GM21381 (cell line): ENCODE data around the gene AMOTL2.

ENCODE experiments used
- ATAC-seq: cut with Tn5 transposase; IDR thresholded peaks from one replicate; pipeline ENCODE4 v1.9.1; 2021; ENCODE audit warnings: mild to moderate bottlenecking, moderate library complexity; ENCODE audit not compliant: unreplicated experiment

AMOTL2 gene

GRCh38 chr3:134336587-134336986 is 37.7 kb downstream of the AMOTL2 start:
- ATAC-seq: no peak

DNA sequence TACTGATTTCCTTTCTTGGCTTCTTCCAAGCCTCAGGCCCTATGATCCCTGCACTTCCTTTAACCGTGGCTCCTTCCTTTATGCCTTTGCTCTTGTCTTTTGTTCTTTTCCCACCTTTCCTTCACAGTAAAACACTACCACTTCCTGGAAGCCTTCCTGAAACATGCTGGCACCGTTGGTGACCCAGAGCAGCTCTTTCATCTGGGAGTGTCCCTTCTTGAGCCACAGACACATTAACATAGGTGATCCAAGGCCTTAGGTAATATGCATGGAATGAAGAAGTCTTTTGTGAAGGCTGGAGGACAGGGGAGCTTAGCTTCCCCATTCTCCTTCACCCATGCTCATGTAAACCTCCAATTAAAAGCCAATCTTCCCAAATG is 39.4 kb downstream of the AMOTL2 start:
- ATAC-seq: no peak

- no peak for ATAC-seq
Observed at GRCh38 chr3:134334231-134334900, 39.9 kb downstream of the AMOTL2 start.

DNA sequence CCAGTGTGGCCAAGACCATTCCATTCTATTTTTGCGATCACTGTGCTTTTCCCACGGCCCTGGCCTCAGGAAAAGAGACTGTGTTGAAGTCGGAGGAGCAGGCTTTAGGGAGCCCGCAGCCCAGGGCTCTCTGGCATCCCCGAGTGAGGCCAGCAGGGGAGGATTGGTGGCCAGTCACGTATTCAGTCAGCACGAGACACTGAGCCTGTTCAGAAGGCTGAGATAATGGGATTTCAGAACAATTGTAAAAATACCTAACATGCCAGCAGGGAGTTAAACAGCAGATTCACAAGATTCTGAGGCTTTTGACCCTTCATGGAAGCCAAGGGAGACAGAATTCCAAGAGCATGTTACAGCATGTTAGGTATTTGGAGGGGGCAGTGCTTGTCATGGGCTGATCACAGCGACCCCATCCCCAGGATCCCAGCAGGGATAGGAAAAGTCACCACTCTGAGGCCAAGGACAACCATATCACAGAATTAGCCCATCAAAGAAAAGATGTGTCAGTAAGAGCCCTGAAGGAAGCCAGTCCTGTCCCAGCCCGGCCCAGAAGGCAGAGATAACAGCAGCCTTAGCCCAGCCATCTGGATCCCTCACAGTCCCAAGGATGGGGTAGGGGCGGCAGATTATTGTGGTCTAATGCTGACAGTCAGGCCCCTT is 40.6 kb downstream of the AMOTL2 start:
- ATAC-seq: no peak

DNA sequence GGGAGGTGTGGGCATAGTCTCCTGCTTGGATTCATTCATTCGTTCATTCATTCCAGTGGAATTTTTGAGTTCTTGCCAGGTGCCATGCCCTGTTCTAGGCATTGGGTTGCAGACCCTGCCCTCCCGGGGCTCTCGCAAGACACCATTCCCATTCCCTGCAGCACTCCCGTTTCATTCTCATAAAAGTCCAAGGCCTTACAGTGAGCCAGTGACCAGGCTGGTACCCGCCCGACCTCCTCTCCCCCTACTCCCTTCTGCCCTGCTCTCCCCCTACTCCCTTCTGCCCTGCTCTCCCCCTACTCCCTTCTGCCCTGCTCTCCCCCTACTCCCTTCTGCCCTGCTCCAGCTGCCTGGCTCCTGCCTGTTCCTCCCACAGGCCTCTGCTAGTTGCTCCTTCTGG is 41.9 kb downstream of the AMOTL2 start:
- ATAC-seq: no peak

DNA sequence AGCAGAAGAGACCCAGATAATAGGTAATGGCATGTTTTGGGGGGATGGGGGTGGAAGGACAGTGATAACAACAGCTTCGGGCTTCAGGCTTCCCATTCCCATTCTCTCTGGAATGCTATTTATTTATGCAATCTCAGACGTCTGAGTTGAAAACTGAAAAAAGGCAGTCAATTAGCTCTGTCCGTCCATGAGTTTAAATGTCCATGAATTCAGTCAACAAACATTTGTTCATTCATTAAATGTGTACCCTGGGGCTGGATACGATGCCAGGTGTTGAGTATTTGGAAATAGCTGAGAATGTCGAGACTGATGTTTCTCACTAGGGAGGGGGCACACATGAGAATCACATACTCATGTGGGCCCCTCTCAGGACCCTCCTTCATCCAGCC is 42.4 kb downstream of the AMOTL2 start:
- ATAC-seq: no peak

DNA sequence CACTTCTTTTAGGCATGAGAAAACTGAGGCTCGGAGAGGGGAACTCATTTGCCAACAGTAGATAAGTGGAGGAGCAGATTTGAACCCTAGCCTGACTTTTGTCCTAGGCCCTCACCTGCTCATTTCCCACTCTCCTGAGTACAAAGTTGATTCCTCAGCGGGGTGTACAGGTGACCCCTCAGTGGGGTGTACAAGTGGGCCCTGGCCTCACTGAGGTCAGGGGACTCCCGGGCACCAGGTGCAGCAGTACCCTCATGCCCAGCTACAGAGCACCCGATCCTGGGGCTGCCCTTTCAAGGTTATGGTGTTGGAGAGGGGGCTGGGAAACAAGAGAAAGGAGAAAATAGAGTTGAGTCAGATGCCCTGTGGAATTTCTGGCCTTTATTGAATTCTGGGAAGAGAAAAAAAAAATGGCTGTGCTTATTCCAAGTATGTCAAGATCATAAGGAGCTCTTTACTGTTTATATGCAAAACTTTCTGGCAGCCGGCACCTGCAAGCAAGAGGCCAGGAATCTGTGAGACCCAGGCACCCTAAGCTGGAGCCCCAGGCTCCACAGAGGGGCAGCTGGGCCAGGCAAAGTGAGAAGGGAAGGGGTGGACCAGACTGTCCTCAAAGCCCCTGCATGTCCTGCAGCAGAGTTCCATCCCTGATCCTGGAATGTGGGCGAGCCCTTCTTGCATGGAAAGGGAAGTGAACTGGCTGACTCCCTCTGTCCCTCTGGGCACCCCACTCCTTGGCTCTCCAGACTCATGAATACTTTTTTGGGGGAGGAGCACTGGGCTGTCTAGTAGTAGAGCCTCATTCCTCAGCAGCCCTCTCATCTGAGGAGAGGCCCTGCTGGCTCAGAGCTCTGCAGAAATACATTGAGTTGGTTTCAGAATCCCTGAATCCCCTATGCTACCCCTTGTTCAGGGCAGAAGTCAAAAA is 43.1 kb downstream of the AMOTL2 start:
- ATAC-seq: no peak

DNA sequence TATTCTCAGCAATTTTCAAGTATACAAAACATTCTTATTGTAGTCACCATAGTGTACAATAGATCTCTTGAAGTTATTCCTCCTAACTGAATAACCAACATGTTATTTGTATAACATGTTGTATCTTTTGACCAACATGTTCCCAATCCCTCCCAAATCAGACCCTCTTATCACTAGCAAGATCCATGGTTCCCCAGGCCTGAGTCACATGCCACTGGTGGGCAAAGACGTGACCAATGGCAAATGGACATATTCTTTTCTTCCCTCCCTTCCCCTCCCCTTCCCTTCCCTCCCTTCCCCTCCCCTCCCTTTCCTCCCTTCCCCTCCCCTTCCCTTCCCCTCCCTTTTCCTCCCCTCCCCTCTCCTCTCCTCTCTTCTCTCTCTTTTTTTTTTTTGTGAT is 45.4 kb downstream of the AMOTL2 start:
- no peak for ATAC-seq

- no peak for ATAC-seq
Observed at GRCh38 chr3:134328147-134328591, 46.1 kb downstream of the AMOTL2 start.

DNA sequence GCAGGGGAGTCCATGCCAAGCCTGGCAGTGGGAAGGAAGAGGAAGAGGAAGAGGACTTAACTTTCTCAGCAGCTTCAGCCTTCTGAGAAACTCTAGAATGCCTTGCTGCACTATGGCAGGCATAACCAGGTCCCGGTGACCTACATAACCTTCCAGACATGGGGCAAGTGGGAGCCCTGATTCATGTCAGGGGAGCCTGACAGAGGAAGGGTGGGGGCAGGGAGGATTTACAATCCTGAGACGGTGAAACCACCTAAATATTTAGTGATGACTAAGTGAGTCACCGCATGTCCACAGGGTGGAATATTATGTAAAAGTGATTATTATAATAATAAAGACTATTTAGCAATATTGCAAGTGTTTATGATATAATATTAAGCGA is 46.7 kb downstream of the AMOTL2 start:
- no peak for ATAC-seq

GRCh38 chr3:134326760-134327593 is 47.3 kb downstream of the AMOTL2 start:
- no peak for ATAC-seq

GRCh38 chr3:134326126-134326525 is 48.1 kb downstream of the AMOTL2 start:
- no peak for ATAC-seq

DNA sequence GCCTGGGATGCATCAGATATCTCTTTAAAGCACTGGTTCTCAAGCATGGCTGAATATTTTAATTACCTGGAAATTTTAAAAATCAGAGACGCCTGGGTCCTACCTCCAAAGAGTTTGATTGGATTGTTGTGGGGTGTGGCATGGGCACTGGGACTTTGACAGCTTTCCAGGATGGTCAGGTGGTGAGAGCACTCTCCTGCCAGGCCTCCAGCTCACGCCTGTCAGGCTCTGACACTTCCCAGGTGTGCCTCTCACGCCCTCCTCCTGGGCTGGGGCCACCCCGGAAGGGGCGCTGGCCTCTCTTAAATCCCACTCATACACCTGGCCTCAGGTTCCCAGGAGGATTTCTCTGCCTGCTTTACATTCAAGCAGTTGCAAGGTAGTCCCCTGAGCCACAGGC is 48.5 kb downstream of the AMOTL2 start:
- ATAC-seq: no peak

GRCh38 chr3:134325061-134325705 is 49.1 kb downstream of the AMOTL2 start:
- ATAC-seq: no peak

- ATAC-seq: no peak
Observed at GRCh38 chr3:134323966-134324962, 50.0 kb downstream of the AMOTL2 start.

DNA sequence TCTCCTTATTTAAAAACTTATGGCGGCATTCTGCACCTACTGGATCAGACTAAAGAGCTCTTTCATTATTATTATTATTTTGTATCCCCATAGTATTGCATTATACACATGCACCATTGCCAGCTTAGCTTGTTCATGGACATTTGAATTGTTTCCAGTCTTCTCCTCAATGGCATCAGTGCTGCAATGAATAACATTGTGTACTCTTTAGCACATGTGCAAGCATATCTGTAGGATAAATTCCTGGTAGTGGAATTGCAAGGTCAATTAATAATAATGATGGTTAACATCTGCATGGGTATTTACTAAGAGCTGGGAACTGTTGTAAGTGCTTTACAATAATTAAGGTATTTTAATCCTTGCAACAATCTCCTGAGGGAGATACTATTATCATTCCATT is 52.0 kb downstream of the AMOTL2 start:
- no peak for ATAC-seq

DNA sequence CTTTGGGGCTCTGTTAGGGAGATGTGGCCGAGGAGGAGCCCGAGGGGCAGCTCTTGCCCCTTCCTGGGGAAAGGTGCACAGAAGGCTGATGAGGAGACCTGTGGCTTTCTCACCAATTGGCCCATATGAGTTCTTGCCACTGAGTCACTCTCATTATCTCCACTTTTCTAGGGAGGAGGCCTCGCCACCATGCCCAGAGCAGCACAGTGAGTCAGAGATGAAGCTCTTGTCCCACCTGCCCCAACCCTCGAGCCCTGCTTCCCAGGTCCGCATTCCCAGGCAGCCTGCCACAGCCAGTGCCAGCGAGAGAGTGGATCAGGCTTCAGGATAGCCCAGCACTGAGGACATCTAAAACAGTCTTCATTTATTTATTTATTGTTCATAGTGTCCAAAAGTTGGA is 53.5 kb downstream of the AMOTL2 start:
- no peak for ATAC-seq

DNA sequence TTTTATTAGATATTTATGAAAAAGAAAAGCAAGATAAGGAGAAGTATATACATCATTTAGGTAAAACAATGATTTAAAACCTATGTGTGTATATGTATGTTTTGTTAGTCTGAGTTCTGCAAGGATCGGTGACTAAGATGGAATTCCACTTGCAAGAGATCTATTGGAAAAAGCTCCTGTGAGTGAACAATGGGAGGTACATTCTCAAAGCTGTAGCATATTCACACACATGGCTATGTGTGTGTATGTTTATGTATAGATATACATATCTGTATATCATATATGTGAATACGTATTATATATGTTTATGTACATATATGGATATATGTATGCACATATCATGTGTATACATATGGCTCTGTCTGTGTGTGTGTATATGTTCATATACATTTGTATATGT is 54.3 kb downstream of the AMOTL2 start:
- ATAC-seq: no peak

DNA sequence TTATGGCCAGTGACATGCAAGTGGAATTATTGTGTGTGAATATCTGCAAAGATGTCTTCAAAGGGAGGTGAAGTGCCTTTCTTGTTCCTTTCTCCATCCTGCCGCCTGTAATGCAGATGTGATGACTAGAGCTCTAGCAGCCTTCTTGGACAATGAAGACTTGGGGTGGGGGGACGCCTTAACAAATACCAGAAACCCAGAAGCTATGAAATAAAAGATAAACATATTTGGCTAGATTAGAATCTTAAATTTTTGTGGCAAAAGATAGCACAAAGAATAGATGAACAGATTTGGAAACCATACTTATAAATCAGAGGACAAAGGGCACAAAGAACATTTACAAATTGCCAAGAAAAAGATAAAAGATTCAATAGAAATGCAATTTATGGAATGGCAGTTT is 56.1 kb downstream of the AMOTL2 start:
- ATAC-seq: no peak
